DMS114 treated with DMSO at 0.1 percent for 48 hours (cell line): ENCODE data around the gene RNF224.

ENCODE experiments used
- DNase-seq: peaks from one replicate; lab custom pipeline; 2025; ENCODE audit not compliant: unreplicated experiment; lab: John Stamatoyannopoulos, UW

Gene RNF224

DNA sequence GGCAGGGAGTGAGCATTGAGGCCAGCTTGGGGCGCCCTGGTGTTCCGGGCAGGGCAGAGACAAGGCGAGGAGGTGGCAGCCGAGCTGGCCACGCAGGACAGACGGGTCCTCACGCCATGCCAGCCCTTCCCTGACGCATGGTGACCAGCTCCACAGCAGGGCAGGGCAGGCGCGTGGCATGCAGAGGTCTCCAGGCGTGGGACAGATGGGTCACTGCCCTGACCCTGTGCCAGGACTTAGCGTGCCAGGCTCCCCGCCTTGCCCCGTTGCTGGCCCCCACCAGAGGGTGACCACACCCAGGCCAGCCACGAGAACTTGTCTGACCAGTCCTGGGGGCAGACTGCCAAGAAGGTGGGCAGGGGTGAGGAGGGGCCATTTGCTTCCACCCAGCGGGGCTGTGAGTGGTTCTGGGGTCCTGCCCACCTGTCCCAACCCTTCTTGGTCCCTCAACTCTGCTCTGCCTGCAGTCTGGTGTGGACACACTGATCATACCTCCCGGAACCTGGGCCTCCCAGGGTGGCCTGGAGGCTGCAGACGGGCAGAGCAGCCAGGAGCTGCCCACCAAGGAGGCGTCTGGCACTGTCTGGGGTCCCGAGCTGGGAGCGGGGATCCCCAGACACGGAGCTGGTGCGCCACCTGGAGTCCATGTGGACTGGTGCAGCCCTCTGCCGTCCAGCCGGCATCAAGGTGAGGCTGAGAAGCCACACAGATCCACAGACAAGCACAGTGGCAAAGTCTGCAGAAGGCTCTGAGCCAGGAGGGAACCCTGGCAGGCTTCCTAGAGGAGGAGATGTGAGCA, at the start of gene RNF224:
TSS of gene RNF224 (plus strand) at position 449 of the 799 bp plus-strand sequence. CDS start 834 bp downstream, outside the sequence.
- DNase-seq = peak; percentile 24

DNA sequence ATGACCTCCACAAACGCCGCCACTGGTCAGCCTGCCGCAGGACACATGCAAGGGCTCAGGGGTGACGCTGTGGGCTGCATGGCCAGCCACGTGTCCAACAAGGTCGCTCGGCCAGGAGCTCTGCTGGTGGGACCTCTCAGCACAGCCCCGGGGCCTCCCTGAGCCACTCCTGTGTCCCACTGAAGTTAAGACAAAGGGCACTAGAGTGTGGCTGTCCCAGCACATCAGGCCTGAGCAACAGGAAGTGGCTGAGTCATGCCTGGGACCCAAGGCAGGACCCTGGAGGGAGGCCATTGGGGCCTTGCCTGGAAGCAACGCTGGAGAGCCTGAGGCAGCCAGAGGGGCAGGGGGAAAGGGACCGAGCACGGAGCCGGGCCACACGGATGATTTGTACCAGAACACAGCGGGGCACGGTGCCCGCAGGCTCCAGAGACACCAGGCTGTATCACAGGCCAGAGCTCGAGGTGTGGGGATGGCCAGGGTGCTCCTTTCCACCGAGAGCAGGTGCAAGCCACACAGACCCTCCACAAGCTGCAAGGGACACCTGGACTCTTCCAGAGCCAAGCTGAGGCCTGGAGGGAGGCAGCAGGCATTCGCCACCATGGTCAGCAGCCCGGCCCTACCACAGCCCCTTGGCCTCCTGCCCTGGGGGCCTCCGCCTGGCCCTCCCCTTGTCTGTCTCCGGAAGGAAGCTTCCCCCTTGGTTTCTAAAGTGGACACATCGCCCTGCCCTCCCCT, 48.9 kb upstream of the RNF224 start:
- no peak for DNase-seq

DNA sequence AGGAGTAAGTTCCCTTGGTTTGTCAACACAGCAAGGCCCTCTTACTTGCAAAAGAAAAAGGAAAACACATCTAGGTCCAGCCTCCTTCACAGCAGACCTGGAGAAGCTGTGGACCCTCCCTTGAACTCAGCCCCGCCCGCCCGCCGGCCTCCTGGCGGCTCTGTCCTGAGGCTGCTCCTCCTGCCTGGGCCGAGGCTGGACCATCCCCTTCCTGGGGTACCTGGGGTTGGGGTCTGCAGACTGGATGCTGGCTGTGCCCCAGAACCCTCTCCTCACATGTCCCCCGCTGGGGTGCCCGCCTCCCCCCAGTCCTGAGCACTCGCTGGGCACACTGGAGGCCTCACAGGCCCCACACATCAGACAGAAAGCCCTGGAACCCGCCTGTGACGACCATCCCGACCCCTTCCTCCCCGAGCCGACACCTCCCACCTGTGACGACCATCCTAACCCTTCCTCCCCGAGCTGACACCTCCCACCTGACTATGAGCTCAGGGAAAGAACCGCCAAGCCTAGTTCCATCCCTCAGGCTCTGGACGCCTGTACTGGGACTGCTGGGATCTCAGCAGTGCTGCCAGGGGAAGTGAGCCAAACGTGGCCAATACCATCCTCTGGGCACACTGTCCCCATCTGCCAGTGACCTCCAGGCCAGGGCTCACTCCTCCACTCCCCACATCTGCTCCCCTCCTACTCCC, 48.2 kb upstream of the RNF224 start:
- DNase-seq = no peak

DNA sequence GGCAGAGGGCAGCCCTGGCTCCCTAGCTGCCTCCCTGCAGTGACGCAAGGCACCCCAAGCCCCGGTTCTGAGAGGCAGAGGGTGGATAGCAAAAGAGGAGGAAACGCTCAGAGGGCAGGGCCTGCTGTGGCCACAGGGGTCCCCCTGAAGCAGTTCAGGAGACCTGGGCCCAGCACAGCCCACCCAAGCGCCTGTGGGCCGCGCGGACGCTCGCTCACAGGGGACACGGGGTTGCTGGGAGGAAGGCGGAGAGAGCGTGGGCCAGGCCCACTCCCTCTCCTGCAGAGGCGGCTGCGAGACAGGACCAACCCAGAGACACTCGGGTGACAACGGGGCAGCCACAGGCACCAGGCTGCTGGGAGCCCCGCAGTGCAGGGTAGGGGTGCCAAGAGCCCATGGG, 47.5 kb upstream of the RNF224 start:
- DNase-seq = no peak

DNA sequence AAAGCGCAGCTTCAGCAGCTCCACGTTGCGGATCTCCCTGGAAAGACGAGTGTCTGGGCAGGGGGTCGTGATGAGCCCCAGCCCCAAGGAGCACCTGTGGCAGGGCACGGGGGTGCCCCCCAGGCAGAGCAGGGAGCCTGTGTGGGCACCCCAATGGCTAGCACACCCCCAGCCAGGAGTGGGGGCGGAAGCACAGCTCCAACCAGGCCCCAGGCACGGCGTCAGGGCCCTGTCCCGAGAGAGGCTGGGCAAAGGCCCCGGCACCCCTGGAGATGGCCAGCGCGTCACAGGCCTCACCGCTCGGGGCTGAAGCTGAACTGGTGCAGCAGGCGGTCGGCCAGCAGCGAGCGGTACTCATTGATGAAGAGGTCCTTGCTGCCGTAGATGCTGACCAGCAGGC, 46.8 kb upstream of the RNF224 start:
- DNase-seq = no peak

DNA sequence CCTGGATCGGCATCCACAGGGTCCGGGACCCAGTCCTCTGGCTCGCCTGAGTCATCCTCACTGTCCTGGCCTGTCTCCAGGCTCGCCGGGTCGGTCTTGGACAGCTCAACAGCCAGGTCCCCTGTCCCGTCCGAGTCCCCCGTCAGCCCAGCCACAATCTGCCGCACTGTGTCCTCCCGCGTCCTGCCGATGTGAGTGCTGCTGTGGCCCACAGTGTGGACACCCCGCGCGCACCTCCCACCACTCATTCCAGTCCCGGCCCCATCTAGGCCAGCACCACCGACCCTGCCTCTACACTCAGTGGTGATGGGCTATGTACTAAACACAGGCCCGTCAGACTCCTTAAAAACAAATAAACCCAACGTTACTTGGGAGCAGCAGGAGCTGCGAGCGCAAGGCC, 45.6 kb upstream of the RNF224 start:
- no peak for DNase-seq

DNA sequence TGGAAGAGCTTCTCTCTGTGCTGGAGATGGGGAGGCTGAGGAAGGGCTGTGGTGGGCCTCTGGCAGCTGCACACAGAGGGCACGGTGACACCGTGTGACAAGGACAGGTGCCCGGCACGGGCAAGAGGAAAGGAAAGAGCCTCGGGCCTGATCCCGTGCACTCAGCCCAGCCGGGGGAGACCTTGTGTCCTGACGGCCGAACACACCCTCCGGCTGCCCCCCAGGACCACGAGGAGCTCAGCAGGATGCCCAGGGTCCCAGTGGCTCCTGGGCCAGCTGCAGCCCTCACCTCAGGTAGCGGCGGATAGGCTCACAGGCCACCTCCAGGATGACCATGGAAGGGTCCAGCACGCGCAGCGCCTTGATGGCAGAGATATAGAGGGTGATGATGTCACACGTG, 44.5 kb upstream of the RNF224 start:
- no peak for DNase-seq

DNA sequence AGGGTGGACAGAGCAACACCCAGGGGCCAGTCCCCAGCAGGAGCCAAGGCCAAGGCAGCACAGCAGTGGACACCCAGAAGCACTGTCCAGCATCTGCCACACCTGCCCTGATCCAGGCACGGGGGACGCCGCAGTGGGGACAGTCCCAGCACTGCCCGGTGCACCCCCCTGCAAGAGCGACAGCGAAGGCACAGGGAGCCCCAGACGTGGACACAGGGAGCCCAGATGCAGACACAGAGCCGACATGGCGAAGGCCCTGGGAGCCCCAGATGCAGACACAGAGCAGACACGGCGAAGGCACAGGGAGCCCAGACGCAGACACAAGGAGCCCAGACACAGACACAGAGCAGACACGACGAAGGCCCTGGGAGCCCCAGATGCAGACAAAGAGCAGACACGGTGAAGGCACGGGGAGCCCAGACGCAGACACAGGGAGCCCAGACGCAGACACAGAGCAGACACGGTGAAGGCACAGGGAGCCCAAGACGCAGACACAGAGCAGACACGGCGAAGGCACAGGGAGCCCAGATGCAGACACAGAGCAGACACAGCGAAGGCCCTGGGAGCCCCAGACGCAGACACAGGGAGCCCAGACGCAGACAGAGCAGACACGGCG, 43.2 kb upstream of the RNF224 start:
- no peak for DNase-seq

DNA sequence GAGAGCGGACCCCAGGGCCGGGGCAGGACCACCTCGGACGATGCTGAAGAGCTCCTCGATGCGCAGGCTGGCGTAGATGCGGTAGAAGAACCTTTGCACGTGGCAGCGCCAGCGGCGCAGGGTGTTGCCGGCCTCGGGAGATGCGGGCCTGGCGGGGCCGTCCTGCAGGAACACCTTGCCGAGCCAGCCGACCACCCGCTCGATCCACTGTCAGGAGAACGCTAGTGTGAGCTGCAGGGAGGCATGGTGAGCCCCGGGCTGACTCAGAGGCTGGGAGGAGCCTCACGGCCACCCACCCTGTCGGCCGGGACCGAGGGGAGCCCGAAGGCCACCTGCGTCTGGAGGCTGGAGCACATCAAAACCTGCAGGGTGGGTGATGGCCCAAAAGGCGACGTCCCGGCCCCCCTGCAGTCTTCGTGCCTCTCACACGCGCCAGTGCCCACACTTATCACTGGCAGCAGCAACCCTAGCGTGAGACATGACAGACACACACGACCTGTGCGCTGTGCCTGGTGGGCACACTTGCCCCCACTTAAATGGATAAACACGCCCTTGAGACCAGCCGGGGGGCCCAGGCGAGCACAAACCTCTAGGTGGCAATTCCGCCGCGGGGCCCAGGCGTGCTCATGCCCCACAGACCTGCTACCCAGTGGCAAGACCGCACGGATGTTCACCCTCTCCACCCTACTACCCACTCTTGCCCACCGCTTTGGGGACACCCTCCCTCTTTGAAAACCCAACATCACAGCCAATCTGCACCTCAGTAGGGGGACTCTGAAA, 42.2 kb upstream of the RNF224 start:
- DNase-seq = no peak

DNA sequence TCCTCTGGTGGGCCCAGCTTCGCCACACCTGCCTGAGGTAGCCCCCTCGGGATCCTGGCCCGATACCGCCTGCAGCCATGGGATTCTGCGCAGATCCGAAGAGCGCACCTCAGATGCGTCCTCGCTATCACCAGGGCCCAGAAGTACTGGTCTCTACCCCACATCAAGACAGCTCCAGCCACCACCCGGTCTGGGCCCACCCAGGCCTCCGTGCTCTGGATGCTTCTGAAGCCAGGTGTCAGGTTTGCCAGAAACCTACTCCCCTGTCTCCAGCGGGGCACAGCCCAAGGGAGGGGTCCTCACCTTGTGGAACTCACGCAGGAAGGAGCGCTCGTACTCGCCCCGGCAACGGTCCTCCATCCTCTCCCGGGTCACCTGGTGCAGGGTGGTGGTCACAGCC, 41.4 kb upstream of the RNF224 start:
- DNase-seq = no peak

DNA sequence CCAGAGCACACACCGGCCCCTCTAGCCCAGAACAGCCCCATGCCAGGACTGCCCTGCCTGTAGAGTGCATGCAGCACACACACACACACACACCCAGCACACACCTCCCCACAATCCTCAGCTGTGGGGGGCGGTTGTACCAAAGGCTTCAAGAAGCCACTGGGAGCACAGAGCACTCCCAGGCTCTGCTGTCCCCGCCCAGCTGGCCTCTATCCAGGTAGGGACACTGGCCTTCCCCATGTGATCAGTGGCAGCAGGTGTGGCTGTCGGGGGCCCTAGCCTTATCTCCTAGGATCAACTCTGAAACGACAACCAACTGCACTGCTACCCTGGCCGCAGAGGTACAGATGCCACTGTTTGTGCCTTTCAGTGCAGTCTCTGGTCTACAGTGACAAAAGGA, 40.9 kb upstream of the RNF224 start:
- no peak for DNase-seq

DNA sequence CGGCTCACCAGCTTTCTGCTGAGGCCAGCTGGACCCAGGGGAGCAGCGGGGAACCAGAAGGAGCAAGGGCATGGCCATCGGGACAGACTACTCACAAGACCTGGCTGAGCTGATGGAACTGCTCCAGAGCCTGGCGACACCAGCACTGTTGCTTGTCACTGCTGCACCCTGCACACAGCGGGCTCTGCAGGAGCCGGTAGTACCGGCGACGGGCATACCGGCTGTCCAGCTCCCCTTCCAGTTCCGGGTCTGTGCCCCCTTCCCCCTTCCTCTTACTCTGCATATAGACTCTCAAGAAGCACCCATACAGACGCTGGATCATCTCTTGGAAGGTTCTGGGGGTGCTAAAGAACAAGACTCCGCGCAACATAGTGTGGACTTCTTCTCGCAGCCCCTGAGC, 39.9 kb upstream of the RNF224 start:
- DNase-seq = no peak

DNA sequence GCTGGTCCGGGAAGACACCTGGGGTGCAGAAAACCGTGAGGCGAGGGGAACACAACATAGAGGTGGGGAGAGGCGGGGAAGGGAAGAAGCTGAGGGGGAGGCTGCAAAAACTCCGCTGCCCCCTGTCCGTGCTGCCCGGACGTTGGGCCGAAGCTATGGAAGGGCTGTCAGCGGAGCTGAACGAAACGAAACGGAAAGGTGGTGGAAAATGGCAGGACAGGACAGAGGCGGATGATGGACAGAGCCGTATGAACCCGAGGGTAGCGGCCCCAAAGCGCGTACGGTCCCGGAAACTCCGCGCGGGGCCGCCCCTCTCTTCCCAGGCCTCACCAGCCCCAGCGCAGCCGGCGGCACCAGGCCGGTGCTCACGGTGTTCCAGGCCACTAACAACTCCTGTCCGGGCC, 39.2 kb upstream of the RNF224 start:
- DNase-seq = no peak

DNA sequence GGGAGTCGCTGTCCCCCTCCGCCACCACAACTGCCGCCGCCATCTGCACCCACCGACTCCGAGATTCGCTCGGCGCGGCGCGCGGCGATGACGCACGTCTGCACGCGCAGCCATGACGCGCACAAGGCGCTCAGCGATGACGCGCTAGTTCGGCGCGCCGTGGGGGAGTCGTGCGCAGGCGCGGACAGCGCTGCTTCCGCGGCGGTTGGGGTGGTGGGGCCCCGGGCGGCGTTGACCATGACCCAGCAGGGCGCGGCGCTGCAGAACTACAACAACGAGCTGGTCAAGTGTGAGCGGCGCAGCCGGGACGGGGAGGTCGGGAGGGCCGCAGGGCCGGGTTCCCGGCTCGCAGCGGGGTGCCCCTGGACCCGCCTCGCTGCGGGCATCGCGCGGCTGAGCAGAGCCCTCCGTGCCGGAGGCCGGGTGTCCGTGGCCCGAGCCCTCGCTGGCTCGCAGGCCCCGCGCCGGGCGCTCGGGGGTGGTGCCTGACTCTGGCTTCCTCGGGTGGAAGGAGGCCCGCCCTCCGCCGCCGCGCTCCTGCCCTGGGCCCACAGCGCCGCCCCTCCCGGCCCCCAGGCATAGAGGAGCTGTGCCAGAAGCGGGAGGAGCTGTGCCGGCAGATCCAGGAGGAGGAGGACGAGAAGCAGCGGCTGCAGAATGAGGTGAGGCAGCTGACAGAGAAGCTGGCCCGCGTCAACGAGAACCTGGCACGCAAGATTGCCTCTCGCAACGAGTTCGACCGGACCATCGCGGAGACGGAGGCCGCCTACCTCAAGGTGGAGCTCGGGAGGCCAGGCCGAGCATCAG, 38.6 kb upstream of the RNF224 start, which contains the start of the genes ANAPC2 and SSNA1:
TSS of gene ANAPC2 (minus strand) at position 71 of the 807 bp plus-strand sequence. CDS start at position 43, 28 bp downstream.
TSS of gene SSNA1 (plus strand) at position 187 of the 807 bp plus-strand sequence. CDS start at position 238, 51 bp downstream.
- peak; percentile 61 for DNase-seq

DNA sequence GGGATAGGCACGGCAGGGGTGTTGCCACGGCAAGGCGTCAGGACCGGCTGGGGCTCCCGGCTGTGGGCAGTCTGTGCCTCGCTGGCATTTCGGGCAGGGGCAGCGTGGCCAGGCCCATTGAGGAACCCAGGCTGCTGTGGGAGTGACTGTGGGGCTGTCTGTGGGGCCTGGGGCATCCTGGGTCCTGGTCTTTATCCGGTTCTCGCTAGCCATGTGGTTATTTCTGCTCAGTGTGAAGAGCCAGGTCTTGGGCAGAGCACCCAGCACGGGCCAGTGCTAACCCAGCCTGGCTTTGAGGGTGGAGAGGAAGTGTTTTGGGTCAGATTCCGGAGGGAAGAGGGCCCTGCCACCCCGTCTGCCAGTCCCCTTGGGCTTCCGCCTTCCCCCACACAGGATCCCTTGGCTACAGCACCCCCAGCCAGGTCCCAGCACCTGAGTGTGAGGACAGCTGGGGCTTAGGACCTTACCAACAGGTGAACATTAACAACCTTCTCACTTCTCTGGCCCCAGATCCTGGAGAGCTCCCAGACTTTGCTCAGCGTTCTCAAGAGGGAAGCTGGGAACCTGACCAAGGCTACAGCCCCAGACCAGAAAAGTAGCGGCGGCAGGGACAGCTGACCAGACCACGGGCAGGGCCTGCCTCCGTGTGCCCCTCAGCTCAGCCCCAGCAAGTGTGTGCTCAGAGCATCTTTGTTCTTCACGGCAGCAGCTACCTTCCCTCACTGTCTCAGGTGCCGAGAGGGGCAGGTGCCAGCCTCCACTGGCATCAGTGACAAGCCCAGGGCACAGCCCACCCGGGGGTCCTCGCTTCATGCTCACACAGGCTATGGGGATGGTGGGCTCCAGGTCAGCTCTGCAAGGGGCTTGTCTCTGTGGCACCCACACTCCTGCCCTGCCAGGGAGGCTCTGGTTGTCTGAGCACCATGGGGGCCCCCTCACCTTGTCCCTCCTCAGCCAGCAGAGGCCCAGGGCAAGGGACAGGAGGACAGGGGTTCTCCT, 37.7 kb upstream of the RNF224 start:
- DNase-seq = no peak

DNA sequence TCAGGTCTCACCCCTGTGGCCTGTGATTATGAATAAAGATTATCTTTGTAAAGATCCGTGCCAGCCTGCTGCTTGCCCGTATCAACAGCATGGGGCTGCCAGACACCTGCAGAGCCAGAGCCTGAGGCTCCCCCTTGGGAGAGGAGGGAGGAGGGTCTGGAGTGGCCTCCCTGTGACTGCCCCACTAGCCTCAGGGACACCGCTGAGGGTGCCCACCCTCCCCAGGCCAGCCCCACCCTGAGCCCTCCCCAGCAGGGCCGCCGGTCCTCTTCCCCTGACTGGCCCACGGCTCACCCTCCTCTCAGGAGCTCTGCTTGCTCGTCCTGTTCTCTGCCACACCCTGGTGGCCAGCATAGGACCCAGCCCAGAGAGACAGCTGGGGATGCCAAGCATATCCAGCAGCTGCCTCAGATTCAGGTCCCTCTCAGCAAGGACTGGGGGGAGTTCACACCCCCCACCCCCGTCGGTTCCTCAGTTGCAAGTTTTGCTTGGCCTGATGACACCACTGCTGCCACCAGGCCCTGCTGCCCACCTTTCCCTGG, 36.9 kb upstream of the RNF224 start:
- DNase-seq = no peak

DNA sequence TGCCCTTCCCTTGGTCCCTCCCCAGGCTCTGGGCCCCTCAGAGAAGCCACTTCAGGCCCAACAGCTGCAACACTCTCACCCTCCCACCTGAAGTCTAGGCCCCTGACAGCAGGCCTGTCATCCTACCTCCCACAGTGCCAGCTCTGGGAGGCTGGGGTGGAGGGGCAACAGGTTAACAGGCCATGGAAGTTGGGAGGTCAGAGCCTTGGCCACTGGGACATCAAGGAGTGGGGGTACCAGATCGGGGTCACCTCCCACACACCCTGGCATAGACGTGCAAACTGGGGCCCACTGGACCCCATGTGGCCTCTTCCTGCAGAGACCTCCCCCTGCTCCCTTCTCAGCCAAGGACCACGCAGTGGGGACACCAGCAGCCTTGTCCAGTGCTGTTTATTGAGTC, 36.1 kb upstream of the RNF224 start:
- no peak for DNase-seq
